PC-9 (cell line): ENCODE measurements around the gene UBE2E2.

Experiments used
- CTCF ChIP-seq: fragments of 200-600 bp; sonication (generic); conservative IDR thresholded peaks from 2 replicates; pipeline ENCODE4 v1.6.1; 2017; ENCODE audit warnings: mixed run types, antibody characterized with exemption, mild to moderate bottlenecking, moderate library complexity
- EZH2 ChIP-seq: fragments of 200-600 bp; sonication (generic); IDR thresholded peaks from 2 replicates; pipeline ENCODE4 v1.8.0; 2017; ENCODE audit warnings: antibody characterized with exemption, low read depth

- TF ChIP-seq CTCF (no peak), EZH2 (no peak)
Observed at GRCh38 chr3:23550402-23550801, 347.3 kb downstream of the UBE2E2 start.
